Measurements from ENCODE around the gene ISY1.

DNA sequence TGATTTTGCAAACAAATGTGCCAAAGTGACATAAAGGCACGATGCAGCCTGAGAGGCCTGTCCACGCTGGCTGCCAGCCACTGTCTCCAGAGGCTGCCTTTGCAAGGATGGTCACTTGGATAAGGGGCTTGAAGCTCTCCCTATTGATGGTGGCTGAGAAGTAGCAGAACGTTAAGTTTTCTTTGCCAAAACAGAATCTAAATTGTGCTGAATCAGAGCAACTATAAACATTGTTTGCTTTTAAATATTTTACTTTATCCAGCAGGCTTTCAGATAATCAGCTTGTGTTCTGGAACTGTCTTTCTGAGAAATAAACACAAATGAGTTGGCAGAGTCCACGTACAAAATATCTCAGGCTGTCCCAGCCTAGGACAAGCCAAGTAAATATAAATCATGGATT lies 46.6 kb upstream of the ISY1 start:
- TF ChIP-seq, protein P1, sequence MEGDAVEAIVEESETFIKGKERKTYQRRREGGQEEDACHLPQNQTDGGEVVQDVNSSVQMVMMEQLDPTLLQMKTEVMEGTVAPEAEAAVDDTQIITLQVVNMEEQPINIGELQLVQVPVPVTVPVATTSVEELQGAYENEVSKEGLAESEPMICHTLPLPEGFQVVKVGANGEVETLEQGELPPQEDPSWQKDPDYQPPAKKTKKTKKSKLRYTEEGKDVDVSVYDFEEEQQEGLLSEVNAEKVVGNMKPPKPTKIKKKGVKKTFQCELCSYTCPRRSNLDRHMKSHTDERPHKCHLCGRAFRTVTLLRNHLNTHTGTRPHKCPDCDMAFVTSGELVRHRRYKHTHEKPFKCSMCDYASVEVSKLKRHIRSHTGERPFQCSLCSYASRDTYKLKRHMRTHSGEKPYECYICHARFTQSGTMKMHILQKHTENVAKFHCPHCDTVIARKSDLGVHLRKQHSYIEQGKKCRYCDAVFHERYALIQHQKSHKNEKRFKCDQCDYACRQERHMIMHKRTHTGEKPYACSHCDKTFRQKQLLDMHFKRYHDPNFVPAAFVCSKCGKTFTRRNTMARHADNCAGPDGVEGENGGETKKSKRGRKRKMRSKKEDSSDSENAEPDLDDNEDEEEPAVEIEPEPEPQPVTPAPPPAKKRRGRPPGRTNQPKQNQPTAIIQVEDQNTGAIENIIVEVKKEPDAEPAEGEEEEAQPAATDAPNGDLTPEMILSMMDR (IDR thresholded peaks at IDR 0.05) = no peak
- TF ChIP-seq POLR2A (IDR thresholded peaks at IDR 0.05) = no peak
